ENCODE data around the gene FMO1.

DNA sequence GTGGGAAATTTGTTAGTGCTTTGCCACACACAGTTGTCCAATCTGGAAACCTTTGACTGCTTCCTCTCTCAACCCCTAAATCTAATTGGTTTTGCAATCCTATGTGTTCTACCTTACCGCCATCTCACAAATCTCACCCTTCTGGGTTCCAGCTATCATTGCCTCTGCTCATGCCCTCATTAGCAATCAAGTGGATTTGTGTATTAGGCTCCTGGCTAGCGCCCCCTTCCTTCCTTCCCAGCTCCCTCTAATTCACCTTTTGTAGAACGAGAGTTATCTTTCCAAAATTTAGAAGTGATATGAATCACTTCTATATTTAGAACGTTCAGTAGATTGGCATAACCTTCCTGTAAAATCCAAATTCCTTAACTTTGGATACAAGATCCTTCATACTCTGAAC lies 18.6 kb downstream of the FMO1 start:
- TF ChIP-seq CTCF (IDR thresholded peaks at IDR 0.05) (no peak), POLR2AphosphoS5 (IDR thresholded peaks at IDR 0.05) (no peak), POLR2A (IDR thresholded peaks at IDR 0.05) (no peak)

All from prostate gland (tissue), 2 donors.